ENCODE results near the gene SH3TC2. TPM values are rescaled to one million over a fixed set of nuclear protein-coding genes. Genes with fewer than 3 reads are reported as not detected.
"Not testable (repeated sequence)": the region's sequence is repeated elsewhere in the genome, so short reads cannot be mapped to it uniquely, and the experiment has no call there.

SH3TC2 gene
- not detected in 2 replicates for polyA plus RNA-seq (2014; cell fraction: cytosol; rRNA removed)
- not detected in 2 replicates for polyA plus RNA-seq (2014; cell fraction: nucleus; rRNA removed)

GRCh38 chr5:149063017-149063687 is at the start of gene SH3TC2:
Gene SH3TC2 (minus strand): TSS chr5:149063062. CDS start chr5:149063022, 40 bp downstream.
- no peak for DNase-seq (ENCODE audit: low spot score)

GRCh38 chr5:149110406-149110805 is 47.5 kb upstream of the SH3TC2 start:
- no peak for DNase-seq (ENCODE audit: low spot score)

- no peak for DNase-seq (ENCODE audit: low spot score)
Measured at GRCh38 chr5:149108651-149109280, 45.9 kb upstream of the SH3TC2 start.

GRCh38 chr5:149100331-149100730 is 37.5 kb upstream of the SH3TC2 start:
- DNase-seq (ENCODE audit: low spot score): no peak

- DNase-seq (ENCODE audit: low spot score): no peak
Measured at GRCh38 chr5:149099920-149100319, 37.1 kb upstream of the SH3TC2 start.

GRCh38 chr5:149094996-149095395 is 32.1 kb upstream of the SH3TC2 start:
- no peak for DNase-seq (ENCODE audit: low spot score)

GRCh38 chr5:149093625-149094024 is 30.8 kb upstream of the SH3TC2 start:
- no peak for DNase-seq (ENCODE audit: low spot score)

- no peak for DNase-seq (ENCODE audit: low spot score)
Measured at GRCh38 chr5:149089796-149090195, 26.9 kb upstream of the SH3TC2 start.

- DNase-seq (ENCODE audit: low spot score): no peak
Measured at GRCh38 chr5:149088686-149089085, 25.8 kb upstream of the SH3TC2 start.

- no peak for DNase-seq (ENCODE audit: low spot score)
Measured at GRCh38 chr5:149083846-149084245, 21.0 kb upstream of the SH3TC2 start.

GRCh38 chr5:149082271-149082670 is 19.4 kb upstream of the SH3TC2 start:
- no peak for DNase-seq (ENCODE audit: low spot score)

GRCh38 chr5:149080294-149080693 is 17.4 kb upstream of the SH3TC2 start:
- DNase-seq (ENCODE audit: low spot score): no peak

- no peak for DNase-seq (ENCODE audit: low spot score)
Measured at GRCh38 chr5:149079883-149080282, 17.0 kb upstream of the SH3TC2 start.

GRCh38 chr5:149074071-149074470 is 11.2 kb upstream of the SH3TC2 start:
- not testable (repeated sequence) for DNase-seq (ENCODE audit: low spot score)

GRCh38 chr5:149073213-149073612 is 10.4 kb upstream of the SH3TC2 start:
- DNase-seq (ENCODE audit: low spot score): no peak

GRCh38 chr5:149072791-149073190 is 9.9 kb upstream of the SH3TC2 start:
- no peak for DNase-seq (ENCODE audit: low spot score)

GRCh38 chr5:149072376-149072775 is 9.5 kb upstream of the SH3TC2 start:
- DNase-seq (ENCODE audit: low spot score): no peak

- DNase-seq (ENCODE audit: low spot score): no peak
Measured at GRCh38 chr5:149071756-149072155, 8.9 kb upstream of the SH3TC2 start.

GRCh38 chr5:149071216-149071615 is 8.4 kb upstream of the SH3TC2 start:
- DNase-seq (ENCODE audit: low spot score): no peak

- DNase-seq (ENCODE audit: low spot score): no peak
Measured at GRCh38 chr5:149069711-149070110, 6.8 kb upstream of the SH3TC2 start.

GRCh38 chr5:149063896-149064478 is 1.1 kb upstream of the SH3TC2 start:
- DNase-seq (ENCODE audit: low spot score): no peak

GRCh38 chr5:149062371-149063016 is 368 bp downstream of the SH3TC2 start:
- no peak for DNase-seq (ENCODE audit: low spot score)

All from SK-N-DZ (cell line).